PC-3 (cell line): ENCODE data around the gene EDN2.

ENCODE experiments used
- CTCF ChIP-seq: fragments of 300-600 bp; sonication (generic); conservative IDR thresholded peaks from 2 replicates; pipeline ENCODE4 v1.5.1; 2017; ENCODE audit warnings: antibody characterized with exemption, low read depth, mild to moderate bottlenecking, low read length
- EZH2 ChIP-seq: fragments of 300-600 bp; sonication (generic); IDR thresholded peaks from one replicate; pipeline ENCODE4 v1.6.1; 2017; ENCODE audit warnings: antibody characterized with exemption, mild to moderate bottlenecking, low read length; ENCODE audit not compliant: unreplicated experiment
- EZH2phosphoT487 ChIP-seq: fragments of 300-600 bp; sonication (generic); IDR thresholded peaks from 2 replicates; pipeline ENCODE4 v1.6.1; 2018; ENCODE audit warnings: mild to moderate bottlenecking, antibody characterized with exemption, low read length, borderline replicate concordance

- TF ChIP-seq EZH2: no peak
- TF ChIP-seq CTCF: no peak
- TF ChIP-seq EZH2phosphoT487: no peak
Measured at GRCh38 chr1:41508290-41508689, 23.8 kb upstream of the EDN2 start.
